ENCODE results near the gene MICA. TPM values are rescaled to one million over a fixed set of nuclear protein-coding genes. Genes with fewer than 3 reads are reported as not detected.
"Not testable (repeated sequence)": the region's sequence is repeated elsewhere in the genome, so short reads cannot be mapped to it uniquely, and the experiment has no call there.

Gene MICA
- total RNA-seq, 1 donor from 2014 or later = 36.6 TPM

- Histone ChIP-seq H3K4me1 (no peaks in the 10 kb centered on the region), H3K27me3 (peaks cover 20% of the 10 kb centered on the region), H3K9me3 (no peaks in the 10 kb centered on the region), H3K27ac (no peak overlapping the region), H3K4me3 (no peak overlapping the region), H3K36me3 (no peaks in the 10 kb centered on the region)
- intact Hi-C loops (cut with DNase I) = no loop called here
- DNase-seq (no peak), ATAC-seq (no peak)
- no peak for TF ChIP-seq CTCF (IDR thresholded peaks at IDR 0.05)
These were observed 20.2 kb upstream of the MICA start for GRCh38 chr6:31383149-31383548.

DNA sequence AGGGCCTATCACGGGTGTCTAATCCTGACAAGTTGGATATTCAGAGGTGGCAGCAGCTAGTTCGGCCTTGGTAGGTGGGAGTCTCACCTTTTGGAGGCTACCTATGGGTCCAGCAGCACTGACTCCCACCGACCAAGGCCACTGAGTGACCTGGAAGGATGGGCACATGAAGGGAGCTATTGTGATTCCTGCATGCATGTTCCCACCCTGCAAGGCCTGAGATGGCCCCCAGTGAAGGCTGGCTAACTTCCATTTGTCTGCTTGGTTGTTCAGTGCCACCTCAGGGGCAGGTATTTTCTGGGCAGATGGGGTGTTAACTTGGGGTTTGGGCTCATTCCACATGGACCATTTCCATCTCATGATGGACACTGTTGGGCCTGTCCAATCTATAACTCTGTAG is 18.4 kb upstream of the MICA start:
- ATAC-seq (no peak), DNase-seq (no peak)
- Histone ChIP-seq H3K4me1 (no peaks in the 10 kb centered on the region), H3K27ac (no peak overlapping the region), H3K27me3 (peaks cover 6% of the 10 kb centered on the region), H3K4me3 (no peak overlapping the region), H3K9me3 (no peaks in the 10 kb centered on the region), H3K36me3 (no peaks in the 10 kb centered on the region)
- intact Hi-C loops (cut with DNase I) = no loop called here
- TF ChIP-seq CTCF (IDR thresholded peaks at IDR 0.05) = no peak

DNA sequence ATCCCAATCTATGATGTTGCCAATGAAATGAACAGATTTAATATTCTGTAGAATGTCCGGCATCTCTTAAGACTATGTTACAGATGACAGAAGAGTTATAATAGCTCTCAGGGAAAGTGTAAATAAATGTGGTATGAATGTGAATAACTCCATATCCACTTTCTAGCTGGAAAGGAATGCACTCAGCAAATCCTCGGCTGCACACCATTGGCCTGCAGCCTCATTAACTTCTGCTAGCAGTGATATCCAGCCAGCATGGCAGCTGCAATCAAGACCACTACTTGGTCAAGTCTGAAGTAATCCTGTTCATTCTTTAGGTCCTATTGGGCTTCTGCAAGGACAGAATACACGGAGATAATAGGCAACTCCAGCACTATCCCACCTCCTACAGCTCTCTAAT is 17.3 kb upstream of the MICA start:
- H3K9me3 ChIP-seq = no peaks in the 10 kb centered on the region
- no peak for DNase-seq

GRCh38 chr6:31386977-31387376 is 16.4 kb upstream of the MICA start:
- no peak for TF ChIP-seq CTCF (IDR thresholded peaks at IDR 0.05)
- no peak for DNase-seq
- H3K4me3 ChIP-seq = no peak overlapping the region
- H3K36me3 ChIP-seq = no peaks in the 10 kb centered on the region
- no peak overlapping the region for H3K27ac ChIP-seq
- no peaks in the 10 kb centered on the region for H3K9me3 ChIP-seq
- intact Hi-C loops (cut with DNase I) = no loop called here
- ATAC-seq = no peak
- no peaks in the 10 kb centered on the region for H3K4me1 ChIP-seq
- H3K27me3 ChIP-seq = peaks cover 3% of the 10 kb centered on the region

More for the DNA sequence above, 17.3 kb upstream of the MICA start:
- Histone ChIP-seq H3K27ac (no peak overlapping the region), H3K4me1 (no peaks in the 10 kb centered on the region), H3K27me3 (peaks cover 6% of the 10 kb centered on the region), H3K36me3 (no peaks in the 10 kb centered on the region), H3K4me3 (no peak overlapping the region)
- intact Hi-C loops (cut with DNase I) = no loop called here
- ATAC-seq = peak; percentile 76
- TF ChIP-seq CTCF (IDR thresholded peaks at IDR 0.05) = no peak

DNA sequence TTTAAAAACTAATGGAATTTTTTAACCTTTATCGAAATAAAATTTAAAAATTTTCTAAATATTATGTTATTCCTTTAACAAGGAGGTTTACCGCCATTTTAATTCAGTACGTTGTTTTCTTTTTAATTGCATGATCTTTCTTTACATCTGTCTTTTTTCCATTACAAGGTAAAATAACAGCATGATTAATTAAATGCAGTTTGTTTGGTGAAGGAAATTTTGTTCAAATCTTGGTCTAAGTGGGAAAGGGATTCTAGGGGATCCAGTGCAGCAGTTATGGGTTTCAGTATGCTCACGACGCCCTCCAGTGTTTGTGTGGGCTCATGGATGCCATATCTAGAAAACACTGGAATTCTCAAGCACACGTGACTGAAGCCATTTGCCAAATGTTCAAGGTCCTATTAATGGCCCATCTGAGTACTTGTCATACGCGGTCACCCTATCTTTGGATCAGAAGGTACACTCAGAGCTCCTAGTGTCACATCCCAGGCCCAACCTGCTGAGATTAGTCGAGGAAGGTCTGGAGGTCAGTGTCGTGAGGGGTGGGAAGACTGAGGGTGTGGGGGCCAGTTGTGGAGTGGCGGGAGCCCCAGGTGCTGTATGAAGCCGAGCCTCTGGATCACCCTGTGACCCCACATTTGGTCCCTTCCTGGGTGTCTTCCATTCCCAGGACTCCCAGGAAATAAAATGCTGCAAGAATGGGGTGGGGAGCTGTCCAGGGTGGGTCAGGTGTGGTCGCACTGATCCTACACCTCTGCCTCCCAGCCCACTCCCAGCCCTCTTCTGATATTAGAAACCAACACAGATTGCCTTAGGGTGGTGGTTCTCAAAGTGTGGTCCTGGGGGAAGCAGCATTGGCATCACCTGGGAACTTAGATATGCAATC is 14.2 kb upstream of the MICA start:
- H3K4me1 ChIP-seq; intact Hi-C loops (cut with DNase I); H3K9me3 ChIP-seq; H3K4me3 ChIP-seq; DNase-seq; H3K27me3 ChIP-seq; H3K27ac ChIP-seq; H3K36me3 ChIP-seq: not testable (repeated sequence)
- peak; percentile 46 for ATAC-seq

DNA sequence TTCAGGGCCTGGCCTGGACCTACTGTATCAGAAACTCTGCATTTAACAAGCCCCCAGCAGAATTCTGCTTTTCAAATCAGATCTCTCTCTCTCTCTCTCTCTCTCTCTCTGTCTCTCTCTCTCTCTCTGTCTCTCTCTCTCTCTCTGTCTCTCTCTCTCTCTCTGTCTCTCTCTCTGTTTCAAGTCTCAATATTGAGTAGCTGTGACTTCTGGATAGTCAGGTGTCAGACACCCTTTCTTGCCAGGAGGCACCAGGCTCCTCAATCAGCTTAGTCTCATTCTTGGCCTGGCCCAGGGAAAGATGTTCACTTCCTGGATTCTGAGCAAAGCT is 13.6 kb upstream of the MICA start:
- H3K27me3 ChIP-seq; H3K4me1 ChIP-seq; H3K9me3 ChIP-seq; H3K27ac ChIP-seq; intact Hi-C loops (cut with DNase I); DNase-seq; ATAC-seq; H3K4me3 ChIP-seq: not testable (repeated sequence)
- peaks cover 10% of the 10 kb centered on the region for H3K36me3 ChIP-seq

DNA sequence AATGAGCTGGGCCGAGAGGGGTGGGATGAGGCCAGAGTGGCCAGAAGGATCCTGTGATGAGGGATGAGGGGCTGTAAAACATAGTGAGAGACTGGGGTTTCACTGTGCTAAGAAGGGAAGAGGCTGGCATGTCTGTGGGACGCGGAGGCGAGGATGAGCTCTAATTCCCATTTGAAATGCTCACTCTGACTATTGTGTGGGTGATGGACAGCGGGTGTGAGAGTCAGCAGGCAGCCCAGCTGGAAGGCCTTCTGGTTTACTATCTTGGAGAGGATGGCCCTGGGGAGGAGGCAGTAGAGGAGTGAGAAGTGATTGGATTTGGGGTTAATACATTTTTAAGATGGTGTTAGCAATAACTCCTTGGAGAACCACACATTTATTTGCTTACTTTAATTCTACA is 9.5 kb upstream of the MICA start:
- intact Hi-C loops (cut with DNase I) = no loop called here
- no peak for ATAC-seq
- no peak for DNase-seq
- H3K4me3 ChIP-seq = no peak overlapping the region
- no peak overlapping the region for H3K27ac ChIP-seq
- H3K9me3 ChIP-seq = no peaks in the 10 kb centered on the region
- H3K27me3 ChIP-seq = no peaks in the 10 kb centered on the region
- H3K4me1 ChIP-seq = peaks cover 19% of the 10 kb centered on the region
- no peak for TF ChIP-seq CTCF (IDR thresholded peaks at IDR 0.05)
- H3K36me3 ChIP-seq = peaks cover 10% of the 10 kb centered on the region

All from upper lobe of right lung (tissue), 1 donor.